ENCODE measurements around the gene EFCAB6.

- TF ChIP-seq CTCF (IDR thresholded peaks at IDR 0.05) (no peak), POLR2A (IDR thresholded peaks at IDR 0.05) (no peak), POLR2AphosphoS5 (IDR thresholded peaks at IDR 0.05) (no peak), EP300 (IDR thresholded peaks at IDR 0.05) (no peak)
These were observed 13.6 kb downstream of the EFCAB6 start for GRCh38 chr22:43798492-43798891.

All from gastroesophageal sphincter (tissue), 3 donors.